ENCODE measurements around the gene KIF2A. TPM values are rescaled to one million over a fixed set of nuclear protein-coding genes. Genes with fewer than 3 reads are reported as not detected.

KIF2A gene
- total RNA-seq, 1 donor from 2014 or later, result 23.4 TPM

- no peaks in the 10 kb centered on the region for H3K27me3 ChIP-seq
- H3K4me1 ChIP-seq, result peaks cover 10% of the 10 kb centered on the region
- H3K4me3 ChIP-seq, result peak within 1 kb of the TSS; percentile 87
- DNase-seq (peak; percentile 96), ATAC-seq (peak; percentile 100)
- peaks cover 31% of the 10 kb centered on the region for H3K36me3 ChIP-seq
- TF ChIP-seq CTCF (IDR thresholded peaks at IDR 0.05), result no peak
- H3K27ac ChIP-seq, result peak within 1 kb of the TSS; percentile 90
- no peaks in the 10 kb centered on the region for H3K9me3 ChIP-seq
- intact Hi-C loops (cut with DNase I), result no loop called here
Observed at GRCh38 chr5:62403411-62404250, 97.6 kb downstream of the KIF2A start, which contains the start of gene DIMT1. DIMT1 (minus strand) TSS chr5:62403905; CDS start chr5:62403772, 133 bp downstream.

GRCh38 chr5:62412549-62413329 is 106.7 kb downstream of the KIF2A start, which contains the start of gene IPO11:
IPO11 (plus strand) TSS chr5:62412763; CDS start chr5:62437280, 24,517 bp downstream.
- H3K9me3 ChIP-seq, result no peaks in the 10 kb centered on the region
- peak; percentile 99 for DNase-seq
- no peaks in the 10 kb centered on the region for H3K36me3 ChIP-seq
- TF ChIP-seq CTCF (IDR thresholded peaks at IDR 0.05), result no peak
- H3K27me3 ChIP-seq, result no peaks in the 10 kb centered on the region
- intact Hi-C loops (cut with DNase I), result no loop called here
- H3K4me3 ChIP-seq, result peak within 1 kb of the TSS; percentile 81
- peaks cover 15% of the 10 kb centered on the region for H3K4me1 ChIP-seq
- peak within 1 kb of the TSS; percentile 79 for H3K27ac ChIP-seq
- peak; percentile 100 for ATAC-seq

GRCh38 chr5:62413711-62414110 is 107.7 kb downstream of the KIF2A start:
- H3K4me3 ChIP-seq, result peak overlapping the region; percentile 81
- no peak for DNase-seq

GRCh38 chr5:62418462-62419076 is 112.6 kb downstream of the KIF2A start:
- TF ChIP-seq CTCF (IDR thresholded peaks at IDR 0.05), result no peak
- DNase-seq (no peak), ATAC-seq (no peak)
- Histone ChIP-seq H3K9me3 (no peaks in the 10 kb centered on the region), H3K4me1 (peaks cover 10% of the 10 kb centered on the region), H3K27me3 (no peaks in the 10 kb centered on the region), H3K36me3 (peaks cover 8% of the 10 kb centered on the region), H3K27ac (no peak overlapping the region), H3K4me3 (no peak overlapping the region)
- intact Hi-C loops (cut with DNase I), result no loop called here

More at GRCh38 chr5:62413711-62414110, 107.7 kb downstream of the KIF2A start:
- intact Hi-C loops (cut with DNase I), result no loop called here
- Histone ChIP-seq H3K9me3 (no peaks in the 10 kb centered on the region), H3K36me3 (peaks cover 8% of the 10 kb centered on the region), H3K4me1 (peaks cover 15% of the 10 kb centered on the region), H3K27me3 (no peaks in the 10 kb centered on the region), H3K27ac (no peak overlapping the region)
- ATAC-seq, result no peak
- no peak for TF ChIP-seq CTCF (IDR thresholded peaks at IDR 0.05)

GRCh38 chr5:62419609-62420008 is 113.6 kb downstream of the KIF2A start:
- no peaks in the 10 kb centered on the region for H3K27me3 ChIP-seq
- no peaks in the 10 kb centered on the region for H3K4me1 ChIP-seq
- no peak for ATAC-seq
- DNase-seq, result no peak
- no peak for TF ChIP-seq CTCF (IDR thresholded peaks at IDR 0.05)
- intact Hi-C loops (cut with DNase I), result no loop called here
- H3K36me3 ChIP-seq, result peaks cover 8% of the 10 kb centered on the region
- H3K27ac ChIP-seq, result no peak overlapping the region
- H3K4me3 ChIP-seq, result no peak overlapping the region
- no peaks in the 10 kb centered on the region for H3K9me3 ChIP-seq

All from upper lobe of right lung (tissue), 1 donor.